Gastroesophageal sphincter (tissue), 3 donors: ENCODE results near the gene SLC50A1.

Source experiments
- CTCF ChIP-seq, 4 experiments: fragments of 200-600 bp in 2 of 4; fragments of 450-650 bp in 2 of 4; sonication (generic) in 1 of 4; IDR thresholded peaks; one replicate each; pipeline ENCODE4 v1.5.1; 2017 to 2019; ENCODE audit warnings: antibody characterized with exemption in 4 of 4, mild to moderate bottlenecking in 2 of 4, moderate library complexity in 2 of 4
- POLR2A ChIP-seq, 2 donors: fragments of 450-650 bp; IDR thresholded peaks; one replicate each; pipeline ENCODE4 v1.6.1; 2017; ENCODE audit warnings: antibody characterized with exemption in 2 of 2, mild to moderate bottlenecking in 2 of 2, moderate library complexity in 1 of 2
- POLR2AphosphoS5 ChIP-seq: sonication (generic); formaldehyde crosslinking; IDR thresholded peaks from one replicate; pipeline ENCODE4 v1.6.1; 2017; ENCODE audit warnings: antibody characterized with exemption

GRCh38 chr1:155187456-155187891 is 51.8 kb downstream of the SLC50A1 start:
- TF ChIP-seq CTCF (IDR thresholded peaks at IDR 0.05) (no peak), POLR2A (IDR thresholded peaks at IDR 0.05) (no peak), POLR2AphosphoS5 (no peak)
